GM23338 (cell line): ENCODE results near the gene YBEY. TPM values are rescaled to one million over a fixed set of nuclear protein-coding genes. Genes with fewer than 3 reads are reported as not detected.

Experiments used
- ATAC-seq: fragments of 200-7000 bp; cut with Tn5 transposase; 3 replicates; pipeline ENCODE4 v1.9.1; 2020
- DNase-seq: peaks from one replicate; pipeline ENCODE4 v3.0.0-alpha.2; 2015; ENCODE audit warnings: low spot score
- H2AFZ ChIP-seq: fragments of 200-600 bp; sonication (generic); 2 replicates; pipeline ENCODE4 v1.8.0; 2016; ENCODE audit warnings: antibody characterized with exemption, mild to moderate bottlenecking, moderate library complexity
- H3F3A ChIP-seq: fragments of 200-600 bp; sonication (generic); replicated peaks from 2 replicates; pipeline ENCODE4 v1.8.0; 2017; ENCODE audit warnings: antibody characterized with exemption, mixed run types, low read depth
- H3K27ac ChIP-seq: fragments of 200-600 bp; sonication (generic); 2 replicates; pipeline ENCODE4 v1.6.1; 2016; ENCODE audit warnings: low read depth
- H3K27me3 ChIP-seq: fragments of 200-600 bp; sonication (generic); 2 replicates; pipeline ENCODE4 v1.8.0; 2016; ENCODE audit warnings: mild to moderate bottlenecking, mixed run types, moderate library complexity; ENCODE audit not compliant: insufficient read depth
- H3K36me3 ChIP-seq: fragments of 200-600 bp; sonication (generic); 2 replicates; pipeline ENCODE4 v1.8.0; 2016; ENCODE audit warnings: mild to moderate bottlenecking; ENCODE audit not compliant: insufficient read depth
- H3K4me1 ChIP-seq: fragments of 200-600 bp; sonication (generic); 2 replicates; pipeline ENCODE4 v1.8.0; 2016; ENCODE audit warnings: mild to moderate bottlenecking, moderate library complexity; ENCODE audit not compliant: insufficient read depth
- H3K4me2 ChIP-seq: fragments of 200-600 bp; sonication (generic); 2 replicates; pipeline ENCODE4 v1.7.1; 2017; ENCODE audit warnings: mixed run types
- H3K4me3 ChIP-seq: fragments of 200-600 bp; sonication (generic); 2 replicates; pipeline ENCODE4 v1.6.1; 2016; ENCODE audit warnings: mixed run types
- H3K79me2 ChIP-seq: fragments of 200-600 bp; sonication (generic); replicated peaks from 2 replicates; pipeline ENCODE4 v1.8.0; 2017; ENCODE audit warnings: mild to moderate bottlenecking; ENCODE audit not compliant: insufficient read depth
- H3K9me2 ChIP-seq: fragments of 200-600 bp; sonication (generic); 2 replicates; pipeline ENCODE4 v1.8.0; 2017; ENCODE audit not compliant: insufficient read depth
- H4K20me1 ChIP-seq: fragments of 200-600 bp; sonication (generic); replicated peaks from 2 replicates; pipeline ENCODE4 v1.8.0; 2017; ENCODE audit warnings: mild to moderate bottlenecking; ENCODE audit not compliant: insufficient read depth
- H3K27ac Mint-ChIP-seq: 2 replicates; pipeline ENCODE4 v1.8.0; 2020; ENCODE audit warnings: inconsistent platforms, mild to moderate bottlenecking, moderate library complexity, mixed read lengths
- H3K27me3 Mint-ChIP-seq: 3 replicates; pipeline ENCODE4 v1.8.0; 2022; ENCODE audit warnings: low read depth, mild to moderate bottlenecking, moderate library complexity, mixed read lengths, inconsistent platforms; ENCODE audit not compliant: insufficient read depth, poor library complexity
- H3K36me3 Mint-ChIP-seq: 3 replicates; pipeline ENCODE4 v1.8.0; 2021; ENCODE audit warnings: low read depth, mild to moderate bottlenecking, inconsistent platforms, moderate library complexity, mixed read lengths
- H3K4me1 Mint-ChIP-seq: 3 replicates; pipeline ENCODE4 v1.8.0; 2020; ENCODE audit warnings: mild to moderate bottlenecking, inconsistent platforms, mixed read lengths
- H3K4me3 Mint-ChIP-seq: 3 replicates; pipeline ENCODE4 v1.8.0; 2021; ENCODE audit warnings: moderate library complexity, mild to moderate bottlenecking, inconsistent platforms, mixed read lengths
- H3K9me3 Mint-ChIP-seq: 3 replicates; pipeline ENCODE4 v1.8.0; 2020; ENCODE audit warnings: moderate library complexity, mild to moderate bottlenecking, inconsistent platforms, mixed read lengths
- NANOG ChIP-seq: IDR thresholded peaks from 2 replicates; pipeline ENCODE4 v1.6.1; 2016; ENCODE audit warnings: antibody characterized with exemption, borderline replicate concordance
- POLR2AphosphoS5 ChIP-seq: IDR thresholded peaks from 2 replicates; pipeline ENCODE4 v1.6.1; 2016; ENCODE audit warnings: antibody characterized with exemption, low read depth
- ZNF331 ChIP-seq: fragments of 250-450 bp; sonication (Bioruptor Pico); IDR thresholded peaks from 2 replicates; pipeline ENCODE4 v1.5.0; 2020; ENCODE audit warnings: low read depth, mild to moderate bottlenecking, moderate library complexity
- polyA plus RNA-seq: library from polyadenylated mRNA; unstranded; fragments of >200 nt; fragmentation: Nextera tagmentation; extraction: Ambion mirVana; gene quantifications from 2 replicates; pipeline ENCODE4 v1.2.1, GENCODE V29; 2016
- total RNA-seq: library from RNA; depleted of rRNA; stranded (reverse); fragments of >200 nt; shearing (Covaris generic); gene quantifications from 2 replicates; pipeline ENCODE4 v1.2.3, GENCODE V29; 2014
- TF ChIP-seq, protein P1 (sequence below), 2 experiments: fragments of 200-600 bp in 1 of 2; sonication (generic) in 1 of 2; conservative IDR thresholded peaks; 2 replicates each; pipeline versions ENCODE4 v1.5.1 to v1.6.1; 2016 to 2017; ENCODE audit warnings: antibody characterized with exemption in 2 of 2, low read depth in 2 of 2, mild to moderate bottlenecking in 2 of 2, moderate library complexity in 1 of 2
- TF ChIP-seq, protein P2 (sequence below): fragments of 250-450 bp; sonication (Bioruptor Pico); IDR thresholded peaks from 2 replicates; pipeline ENCODE4 v1.5.0; 2020; ENCODE audit warnings: mild to moderate bottlenecking, moderate library complexity

Gene YBEY
- total and polyA plus RNA-seq, 2 experiments from 2014 or later = 28.1 to 31.8 TPM

DNA sequence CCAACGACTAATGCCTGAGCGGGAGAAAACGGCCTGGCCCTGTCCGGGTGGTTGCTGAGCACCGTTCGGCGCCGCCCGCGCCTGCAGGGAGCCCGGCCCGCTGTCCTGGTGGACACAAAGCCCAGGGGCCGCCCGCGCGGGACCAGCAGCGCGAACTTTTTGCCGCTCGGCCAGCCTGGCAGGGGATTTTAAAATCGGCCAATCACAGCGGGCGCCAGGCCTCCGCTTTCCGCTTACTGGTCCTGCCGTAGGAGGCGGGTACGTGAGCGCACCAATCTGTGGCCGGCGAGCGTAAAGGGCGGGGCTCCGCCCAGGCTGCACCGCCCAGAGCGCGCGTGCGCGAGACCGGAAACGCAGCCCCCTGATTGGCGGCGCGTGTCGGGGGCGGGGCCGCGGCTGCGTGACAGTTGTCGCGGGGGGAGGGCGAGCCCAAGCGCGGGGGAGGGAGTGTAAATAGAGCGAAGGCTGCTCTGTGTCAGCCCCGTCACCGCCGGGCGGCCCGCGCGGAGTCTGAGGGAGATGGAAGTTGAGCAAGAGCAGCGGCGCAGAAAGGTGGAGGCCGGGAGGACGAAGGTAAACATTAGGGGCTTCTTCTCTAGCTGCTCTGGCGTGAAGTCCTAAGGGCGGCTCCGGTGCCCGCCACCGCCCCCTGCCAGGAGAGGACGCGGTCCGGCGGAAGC lies 37.7 kb downstream of the YBEY start, which contains the start of the genes C21orf58 and PCNT:
TSS of gene C21orf58 (minus strand) at position 161 of the 680 bp plus-strand sequence. CDS start 1,132 bp downstream, outside the sequence.
TSS of gene PCNT (plus strand) at position 447 of the 680 bp plus-strand sequence. CDS start at position 520, 73 bp downstream.
- Histone ChIP-seq H3K36me3 (peaks cover 8% of the 10 kb centered on the region; the same call in 1 of the 2 replicates), H4K20me1 (peaks cover 29% of the 10 kb centered on the region), H3K4me3 (peak within 1 kb of the TSS; percentile 98), H3K79me2 (peaks cover 64% of the 10 kb centered on the region), H2AFZ (peak within 1 kb of the TSS; percentile 76), H3K4me2 (peak within 1 kb of the TSS; percentile 100), H3F3A (peaks cover 19% of the 10 kb centered on the region), H3K27me3 (no peaks in the 10 kb centered on the region), H3K27ac (peak within 1 kb of the TSS; percentile 99), H3K4me1 (peaks cover 25% of the 10 kb centered on the region), H3K9me2 (no peaks in the 10 kb centered on the region)
- Mint-ChIP-seq H3K9me3 (0 out of 3 replicates have a peak, but pooled peaks cover 4% of the 10 kb centered on the region), H3K36me3 (peaks cover 49% of the 10 kb centered on the region), H3K4me3 (peak within 1 kb of the TSS; percentile 97), H3K27ac (peak within 1 kb of the TSS; percentile 99), H3K27me3 (peaks cover 15% of the 10 kb centered on the region), H3K4me1 (peaks cover 33% of the 10 kb centered on the region)
- DNase-seq (peak; percentile 98), ATAC-seq (peak; percentile 74)
- TF ChIP-seq ZNF331 (no peak), POLR2AphosphoS5 (peak; percentile 88)
- TF ChIP-seq, protein P1, sequence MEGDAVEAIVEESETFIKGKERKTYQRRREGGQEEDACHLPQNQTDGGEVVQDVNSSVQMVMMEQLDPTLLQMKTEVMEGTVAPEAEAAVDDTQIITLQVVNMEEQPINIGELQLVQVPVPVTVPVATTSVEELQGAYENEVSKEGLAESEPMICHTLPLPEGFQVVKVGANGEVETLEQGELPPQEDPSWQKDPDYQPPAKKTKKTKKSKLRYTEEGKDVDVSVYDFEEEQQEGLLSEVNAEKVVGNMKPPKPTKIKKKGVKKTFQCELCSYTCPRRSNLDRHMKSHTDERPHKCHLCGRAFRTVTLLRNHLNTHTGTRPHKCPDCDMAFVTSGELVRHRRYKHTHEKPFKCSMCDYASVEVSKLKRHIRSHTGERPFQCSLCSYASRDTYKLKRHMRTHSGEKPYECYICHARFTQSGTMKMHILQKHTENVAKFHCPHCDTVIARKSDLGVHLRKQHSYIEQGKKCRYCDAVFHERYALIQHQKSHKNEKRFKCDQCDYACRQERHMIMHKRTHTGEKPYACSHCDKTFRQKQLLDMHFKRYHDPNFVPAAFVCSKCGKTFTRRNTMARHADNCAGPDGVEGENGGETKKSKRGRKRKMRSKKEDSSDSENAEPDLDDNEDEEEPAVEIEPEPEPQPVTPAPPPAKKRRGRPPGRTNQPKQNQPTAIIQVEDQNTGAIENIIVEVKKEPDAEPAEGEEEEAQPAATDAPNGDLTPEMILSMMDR (conservative IDR thresholded peaks at IDR 0.05; ENCODE audit: low read depth in 2 of 2) = no peak

DNA sequence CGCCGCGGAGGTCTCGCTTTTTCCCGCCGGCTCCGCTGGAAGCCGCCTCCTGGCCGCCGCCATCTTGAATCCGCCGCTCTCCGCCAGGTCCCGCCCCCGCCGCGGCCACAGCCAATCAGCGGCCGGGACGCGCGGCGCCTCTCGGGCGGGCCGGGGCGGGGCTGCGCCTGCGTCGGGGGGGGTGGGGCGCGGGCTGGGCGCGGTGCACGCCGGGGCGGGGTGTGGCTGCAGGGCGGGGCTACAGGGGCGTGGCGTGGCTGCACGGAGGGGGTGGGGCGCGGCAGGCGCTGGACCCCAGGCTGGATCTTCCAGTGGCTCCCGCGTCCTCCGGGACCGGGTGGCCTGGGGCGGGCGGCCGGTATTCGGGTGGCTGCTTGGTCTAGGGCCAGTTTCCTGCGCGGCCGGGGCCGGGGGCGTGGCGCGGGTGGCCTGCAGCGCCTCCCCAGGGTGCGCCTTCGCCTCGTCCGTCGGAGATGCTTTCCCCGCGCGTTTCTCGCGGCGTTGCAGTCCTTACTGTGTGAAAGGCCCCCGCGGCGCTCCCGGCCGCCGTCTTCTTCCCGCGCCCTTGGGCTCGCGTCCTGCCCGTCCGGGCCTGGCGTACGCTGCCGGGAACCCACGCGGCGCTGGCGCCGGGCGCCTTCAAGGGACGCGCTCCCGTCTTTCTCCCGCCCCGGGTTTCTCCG lies 38.4 kb downstream of the YBEY start:
- peaks cover 19% of the 10 kb centered on the region for H3F3A ChIP-seq
- H3K27me3 ChIP-seq = no peaks in the 10 kb centered on the region
- Mint-ChIP-seq H3K27ac (no peak overlapping the region), H3K4me3 (peak overlapping the region; percentile 97), H3K4me1 (peaks cover 32% of the 10 kb centered on the region), H3K9me3 (0 out of 3 replicates have a peak, but pooled peaks cover 4% of the 10 kb centered on the region), H3K36me3 (peaks cover 53% of the 10 kb centered on the region), H3K27me3 (peaks cover 11% of the 10 kb centered on the region)
- H3K27ac ChIP-seq = peak overlapping the region; percentile 99
- ATAC-seq (peak; percentile 53), DNase-seq (peak; percentile 83)
- H3K9me2 ChIP-seq = no peaks in the 10 kb centered on the region
- peak overlapping the region; percentile 76 for H2AFZ ChIP-seq
- H4K20me1 ChIP-seq = peaks cover 36% of the 10 kb centered on the region
- H3K4me1 ChIP-seq = peaks cover 25% of the 10 kb centered on the region
- H3K79me2 ChIP-seq = peaks cover 71% of the 10 kb centered on the region
- peaks cover 15% of the 10 kb centered on the region; the same call in 1 of the 2 replicates for H3K36me3 ChIP-seq
- peak overlapping the region; percentile 93 for H3K4me2 ChIP-seq
- peak overlapping the region; percentile 98 for H3K4me3 ChIP-seq
- TF ChIP-seq, protein P2, sequence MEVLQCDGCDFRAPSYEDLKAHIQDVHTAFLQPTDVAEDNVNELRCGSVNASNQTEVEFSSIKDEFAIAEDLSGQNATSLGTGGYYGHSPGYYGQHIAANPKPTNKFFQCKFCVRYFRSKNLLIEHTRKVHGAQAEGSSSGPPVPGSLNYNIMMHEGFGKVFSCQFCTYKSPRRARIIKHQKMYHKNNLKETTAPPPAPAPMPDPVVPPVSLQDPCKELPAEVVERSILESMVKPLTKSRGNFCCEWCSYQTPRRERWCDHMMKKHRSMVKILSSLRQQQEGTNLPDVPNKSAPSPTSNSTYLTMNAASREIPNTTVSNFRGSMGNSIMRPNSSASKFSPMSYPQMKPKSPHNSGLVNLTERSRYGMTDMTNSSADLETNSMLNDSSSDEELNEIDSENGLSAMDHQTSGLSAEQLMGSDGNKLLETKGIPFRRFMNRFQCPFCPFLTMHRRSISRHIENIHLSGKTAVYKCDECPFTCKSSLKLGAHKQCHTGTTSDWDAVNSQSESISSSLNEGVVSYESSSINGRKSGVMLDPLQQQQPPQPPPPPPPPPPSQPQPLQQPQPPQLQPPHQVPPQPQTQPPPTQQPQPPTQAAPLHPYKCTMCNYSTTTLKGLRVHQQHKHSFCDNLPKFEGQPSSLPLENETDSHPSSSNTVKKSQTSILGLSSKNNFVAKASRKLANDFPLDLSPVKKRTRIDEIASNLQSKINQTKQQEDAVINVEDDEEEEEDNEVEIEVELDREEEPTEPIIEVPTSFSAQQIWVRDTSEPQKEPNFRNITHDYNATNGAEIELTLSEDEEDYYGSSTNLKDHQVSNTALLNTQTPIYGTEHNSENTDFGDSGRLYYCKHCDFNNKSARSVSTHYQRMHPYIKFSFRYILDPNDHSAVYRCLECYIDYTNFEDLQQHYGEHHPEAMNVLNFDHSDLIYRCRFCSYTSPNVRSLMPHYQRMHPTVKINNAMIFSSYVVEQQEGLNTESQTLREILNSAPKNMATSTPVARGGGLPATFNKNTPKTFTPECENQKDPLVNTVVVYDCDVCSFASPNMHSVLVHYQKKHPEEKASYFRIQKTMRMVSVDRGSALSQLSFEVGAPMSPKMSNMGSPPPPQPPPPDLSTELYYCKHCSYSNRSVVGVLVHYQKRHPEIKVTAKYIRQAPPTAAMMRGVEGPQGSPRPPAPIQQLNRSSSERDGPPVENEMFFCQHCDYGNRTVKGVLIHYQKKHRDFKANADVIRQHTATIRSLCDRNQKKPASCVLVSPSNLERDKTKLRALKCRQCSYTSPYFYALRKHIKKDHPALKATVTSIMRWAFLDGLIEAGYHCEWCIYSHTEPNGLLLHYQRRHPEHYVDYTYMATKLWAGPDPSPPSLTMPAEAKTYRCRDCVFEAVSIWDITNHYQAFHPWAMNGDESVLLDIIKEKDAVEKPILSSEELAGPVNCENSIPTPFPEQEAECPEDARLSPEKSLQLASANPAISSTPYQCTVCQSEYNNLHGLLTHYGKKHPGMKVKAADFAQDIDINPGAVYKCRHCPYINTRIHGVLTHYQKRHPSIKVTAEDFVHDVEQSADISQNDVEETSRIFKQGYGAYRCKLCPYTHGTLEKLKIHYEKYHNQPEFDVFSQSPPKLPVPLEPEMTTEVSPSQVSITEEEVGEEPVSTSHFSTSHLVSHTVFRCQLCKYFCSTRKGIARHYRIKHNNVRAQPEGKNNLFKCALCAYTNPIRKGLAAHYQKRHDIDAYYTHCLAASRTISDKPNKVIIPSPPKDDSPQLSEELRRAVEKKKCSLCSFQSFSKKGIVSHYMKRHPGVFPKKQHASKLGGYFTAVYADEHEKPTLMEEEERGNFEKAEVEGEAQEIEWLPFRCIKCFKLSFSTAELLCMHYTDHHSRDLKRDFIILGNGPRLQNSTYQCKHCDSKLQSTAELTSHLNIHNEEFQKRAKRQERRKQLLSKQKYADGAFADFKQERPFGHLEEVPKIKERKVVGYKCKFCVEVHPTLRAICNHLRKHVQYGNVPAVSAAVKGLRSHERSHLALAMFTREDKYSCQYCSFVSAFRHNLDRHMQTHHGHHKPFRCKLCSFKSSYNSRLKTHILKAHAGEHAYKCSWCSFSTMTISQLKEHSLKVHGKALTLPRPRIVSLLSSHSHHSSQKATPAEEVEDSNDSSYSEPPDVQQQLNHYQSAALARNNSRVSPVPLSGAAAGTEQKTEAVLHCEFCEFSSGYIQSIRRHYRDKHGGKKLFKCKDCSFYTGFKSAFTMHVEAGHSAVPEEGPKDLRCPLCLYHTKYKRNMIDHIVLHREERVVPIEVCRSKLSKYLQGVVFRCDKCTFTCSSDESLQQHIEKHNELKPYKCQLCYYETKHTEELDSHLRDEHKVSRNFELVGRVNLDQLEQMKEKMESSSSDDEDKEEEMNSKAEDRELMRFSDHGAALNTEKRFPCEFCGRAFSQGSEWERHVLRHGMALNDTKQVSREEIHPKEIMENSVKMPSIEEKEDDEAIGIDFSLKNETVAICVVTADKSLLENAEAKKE = no peak
- TF ChIP-seq NANOG (no peak), POLR2AphosphoS5 (peak; percentile 58; the same call in 1 of the 2 replicates)
